ENCODE results near the gene CCNT1. TPM values are rescaled to one million over a fixed set of nuclear protein-coding genes. Genes with fewer than 3 reads are reported as not detected.
A peak's percentile ranks its signal among the peaks of the same experiment; 100 is the strongest.

CCNT1 gene
- total and polyA plus RNA-seq, 2 of the 13 experiments (the other 11 are each of a cell fraction or from before 2014, with no cell fraction given) = 18.0 to 28.2 TPM

- no peak; the same call in 1 of the 2 replicates for TF ChIP-seq NFAT5 (CRISPR knock-in tag; IDR thresholded peaks at IDR 0.05)
- TF ChIP-seq ZBTB26 (CRISPR knock-in tag; IDR thresholded peaks at IDR 0.05; ENCODE audit: borderline replicate concordance) = no peak
- TF ChIP-seq ZNF841 (CRISPR knock-in tag; IDR thresholded peaks at IDR 0.05; ENCODE audit: borderline replicate concordance) = no peak
- peak; percentile 67; the same call in 1 of the 2 replicates for TF ChIP-seq RBAK (CRISPR knock-in tag; IDR thresholded peaks at IDR 0.05)
- TF ChIP-seq BORCS8-MEF2B (CRISPR knock-in tag; IDR thresholded peaks at IDR 0.05) = peak; percentile 81
- TF ChIP-seq NFYC (CRISPR knock-in tag; IDR thresholded peaks at IDR 0.05) = peak; percentile 79
- no peak; the same call in 1 of the 2 replicates for TF ChIP-seq ZKSCAN8 (CRISPR knock-in tag; IDR thresholded peaks at IDR 0.05; ENCODE audit: borderline replicate concordance)
- TF ChIP-seq IKZF1 (IDR thresholded peaks at IDR 0.05) = no peak
- TF ChIP-seq SNAPC5 (CRISPR knock-in tag; IDR thresholded peaks at IDR 0.05; ENCODE audit: borderline replicate concordance) = no peak; the same call in 1 of the 2 replicates
- TF ChIP-seq RFXANK (CRISPR knock-in tag; IDR thresholded peaks at IDR 0.05) = no peak; the same call in 1 of the 2 replicates
- TF ChIP-seq SP2 (CRISPR knock-in tag; IDR thresholded peaks at IDR 0.05) = peak; percentile 69
- TF ChIP-seq TCF12 (IDR thresholded peaks at IDR 0.05) = no peak
- TF ChIP-seq TCF12 (CRISPR knock-in tag; IDR thresholded peaks at IDR 0.05) = peak; percentile 82; the same call in 1 of the 2 replicates
- peak; percentile 93 for TF ChIP-seq NAIF1 (CRISPR knock-in tag; IDR thresholded peaks at IDR 0.05; ENCODE audit: borderline replicate concordance)
- peak; percentile 14 for TF ChIP-seq SKI (IDR thresholded peaks at IDR 0.05; ENCODE audit: partially characterized antibody)
- no peak for TF ChIP-seq AGO1 (IDR thresholded peaks at IDR 0.05; ENCODE audit: low read depth, low read length, poor library complexity, severe bottlenecking)
- peak; percentile 74; the same call in 1 of the 2 replicates for TF ChIP-seq MXD3 (CRISPR knock-in tag; IDR thresholded peaks at IDR 0.05)
- no peak for TF ChIP-seq MTF2 (CRISPR knock-in tag; IDR thresholded peaks at IDR 0.05; ENCODE audit: borderline replicate concordance)
- no peak for TF ChIP-seq ZNF562 (CRISPR knock-in tag; IDR thresholded peaks at IDR 0.05; ENCODE audit: borderline replicate concordance)
- peak; percentile 93 for TF ChIP-seq ZNF350 (CRISPR knock-in tag; IDR thresholded peaks at IDR 0.05; ENCODE audit: borderline replicate concordance, low read depth)
- TF ChIP-seq CHD2 (IDR thresholded peaks at IDR 0.05; ENCODE audit: low read depth, low read length) = peak; percentile 96
- TF ChIP-seq FOXK2 (IDR thresholded peaks at IDR 0.05) = peak; percentile 83
- 0 out of 2 replicates have a peak, but pooled peaks have one; percentile 26 for TF ChIP-seq ZNF34 (CRISPR knock-in tag; IDR thresholded peaks at IDR 0.05; ENCODE audit: borderline replicate concordance)
- TF ChIP-seq ZNF274 (CRISPR knock-in tag; IDR thresholded peaks at IDR 0.05) = peak; percentile 94
- no peak; the same call in none of the 2 replicates for TF ChIP-seq ESRRA (CRISPR knock-in tag; IDR thresholded peaks at IDR 0.05; ENCODE audit: low read depth)
These were observed at the start of gene CCNT1 (continued) for GRCh38 chr12:48716493-48717251.
